Measurements from ENCODE around the gene PPP1R1B. TPM values are rescaled to one million over a fixed set of nuclear protein-coding genes. Genes with fewer than 3 reads are reported as not detected.

The PPP1R1B gene
- not detected in 2 replicates for total RNA-seq

DNA sequence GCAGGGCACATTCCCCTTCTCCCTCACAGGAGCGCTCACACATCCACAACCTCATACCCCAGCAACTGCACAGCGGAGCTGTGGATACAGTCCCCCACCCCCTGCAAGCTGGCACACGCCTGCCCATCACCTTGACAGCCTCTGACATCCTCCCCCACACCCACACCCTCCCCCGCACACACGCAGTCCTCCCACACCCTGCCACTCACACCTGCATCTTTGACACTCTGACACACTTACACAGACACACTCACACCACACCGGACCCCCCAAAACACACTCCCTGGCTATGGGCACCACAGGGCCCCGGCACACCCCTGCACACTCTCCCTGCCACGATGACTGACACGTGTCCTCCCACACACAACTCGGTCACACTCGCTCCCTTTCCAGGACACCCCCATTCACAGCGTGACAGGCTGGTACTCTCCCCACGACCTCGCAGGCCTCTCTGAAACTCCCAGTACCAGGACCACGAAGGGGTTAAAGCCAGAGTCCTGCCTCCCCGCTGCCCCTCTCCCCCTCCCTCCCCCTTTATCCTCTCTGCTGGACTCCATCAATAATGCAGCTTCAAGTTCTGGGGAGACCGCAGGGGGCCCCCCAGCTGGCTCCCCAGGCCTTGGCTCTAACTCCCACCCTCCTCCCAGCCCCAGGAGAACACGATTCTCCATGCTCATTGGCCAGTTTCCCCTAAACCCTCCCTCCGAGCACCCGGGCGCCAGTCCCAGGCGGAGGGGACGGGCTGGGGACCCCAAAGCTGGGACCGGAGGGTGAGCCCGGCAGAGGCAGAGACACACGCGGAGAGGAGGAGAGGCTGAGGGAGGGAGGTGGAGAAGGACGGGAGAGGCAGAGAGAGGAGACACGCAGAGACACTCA lies at the start of gene PPP1R1B:
Gene PPP1R1B, plus strand, starts transcription at position 782 of the 876 bp plus-strand sequence. CDS start 441 bp downstream, outside the sequence.
- peaks cover 63% of the 10 kb centered on the region for H3K27me3 ChIP-seq (ENCODE audit: control insufficient read depth, insufficient read depth, low read length)
- H3K4me3 ChIP-seq (ENCODE audit: low read depth, low read length) = no peak within 1 kb of the TSS
- DNase-seq (ENCODE audit: low read depth) = no peak
- TF ChIP-seq, protein P1, sequence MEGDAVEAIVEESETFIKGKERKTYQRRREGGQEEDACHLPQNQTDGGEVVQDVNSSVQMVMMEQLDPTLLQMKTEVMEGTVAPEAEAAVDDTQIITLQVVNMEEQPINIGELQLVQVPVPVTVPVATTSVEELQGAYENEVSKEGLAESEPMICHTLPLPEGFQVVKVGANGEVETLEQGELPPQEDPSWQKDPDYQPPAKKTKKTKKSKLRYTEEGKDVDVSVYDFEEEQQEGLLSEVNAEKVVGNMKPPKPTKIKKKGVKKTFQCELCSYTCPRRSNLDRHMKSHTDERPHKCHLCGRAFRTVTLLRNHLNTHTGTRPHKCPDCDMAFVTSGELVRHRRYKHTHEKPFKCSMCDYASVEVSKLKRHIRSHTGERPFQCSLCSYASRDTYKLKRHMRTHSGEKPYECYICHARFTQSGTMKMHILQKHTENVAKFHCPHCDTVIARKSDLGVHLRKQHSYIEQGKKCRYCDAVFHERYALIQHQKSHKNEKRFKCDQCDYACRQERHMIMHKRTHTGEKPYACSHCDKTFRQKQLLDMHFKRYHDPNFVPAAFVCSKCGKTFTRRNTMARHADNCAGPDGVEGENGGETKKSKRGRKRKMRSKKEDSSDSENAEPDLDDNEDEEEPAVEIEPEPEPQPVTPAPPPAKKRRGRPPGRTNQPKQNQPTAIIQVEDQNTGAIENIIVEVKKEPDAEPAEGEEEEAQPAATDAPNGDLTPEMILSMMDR (IDR thresholded peaks at IDR 0.05; ENCODE audit: insufficient read depth, low read length, poor library complexity, severe bottlenecking) = no peak
- H3K36me3 ChIP-seq (ENCODE audit: control insufficient read depth, insufficient read depth, low read length) = no peaks in the 10 kb centered on the region

DNA sequence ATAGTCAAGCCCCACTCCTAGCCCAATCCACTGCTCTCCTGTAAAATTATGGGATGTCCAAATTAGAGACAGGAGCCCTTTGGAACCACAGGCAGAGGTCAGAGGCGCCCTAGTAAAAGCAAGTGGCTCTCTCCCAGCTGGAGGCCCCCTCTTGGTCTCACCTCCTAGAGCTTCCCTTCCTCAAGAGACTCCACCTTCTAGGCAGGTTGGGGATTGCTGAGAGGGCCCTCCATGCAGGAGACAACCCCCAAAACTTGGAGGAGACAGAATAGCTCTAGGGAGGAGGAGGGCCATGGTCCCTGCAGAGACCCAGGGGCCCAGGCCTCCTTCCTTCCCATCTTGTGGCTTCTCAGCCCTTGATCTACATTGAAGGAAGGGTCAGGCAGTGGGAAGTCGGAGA lies 48.5 kb upstream of the PPP1R1B start:
- no peaks in the 10 kb centered on the region for H3K36me3 ChIP-seq (ENCODE audit: control insufficient read depth, insufficient read depth, low read length)
- H3K27me3 ChIP-seq (ENCODE audit: control insufficient read depth, insufficient read depth, low read length) = peaks cover 13% of the 10 kb centered on the region
- no peak overlapping the region for H3K4me3 ChIP-seq (ENCODE audit: low read depth, low read length)
- DNase-seq (ENCODE audit: low read depth) = no peak
- TF ChIP-seq, protein P1 (IDR thresholded peaks at IDR 0.05; ENCODE audit: insufficient read depth, low read length, poor library complexity, severe bottlenecking) = no peak

DNA sequence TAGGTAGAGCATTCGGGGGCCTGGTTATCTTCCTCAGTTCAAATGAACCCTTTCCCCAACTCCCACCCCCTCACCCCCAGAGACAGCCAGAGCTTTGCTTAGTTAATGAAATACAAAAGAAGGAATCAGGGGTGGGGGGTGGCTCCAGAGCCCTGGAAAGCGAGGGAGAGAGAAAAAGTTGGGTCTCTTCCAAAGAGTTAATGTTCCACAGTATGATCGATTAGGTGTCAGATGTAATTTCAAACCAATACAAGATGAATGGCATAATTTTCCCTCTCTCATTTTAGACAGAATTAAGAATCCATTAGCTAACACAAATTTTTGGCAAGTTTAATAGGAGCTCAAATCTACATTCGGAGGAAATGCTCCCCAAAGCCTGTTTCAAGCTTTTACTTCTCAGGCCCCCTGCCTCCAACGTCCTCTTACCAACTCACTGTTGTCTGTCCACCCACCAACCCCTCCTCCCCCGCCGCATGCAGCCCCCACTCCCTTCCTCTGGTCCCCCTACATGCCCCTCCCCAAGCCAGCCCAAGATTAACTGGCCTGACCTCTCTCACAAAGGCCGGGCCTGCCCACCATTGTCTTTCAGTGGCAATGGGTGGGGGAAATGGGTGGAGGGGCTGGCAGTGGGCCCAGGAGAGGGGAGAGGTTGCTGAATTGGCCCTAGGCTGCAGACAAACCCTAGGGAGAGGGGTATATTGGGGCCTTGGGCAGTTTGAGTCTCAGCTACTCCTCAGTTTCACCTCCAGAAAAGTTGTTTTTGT lies 47.3 kb upstream of the PPP1R1B start:
- H3K4me3 ChIP-seq (ENCODE audit: low read depth, low read length) = no peak overlapping the region
- no peak for DNase-seq (ENCODE audit: low read depth)
- H3K27me3 ChIP-seq (ENCODE audit: control insufficient read depth, insufficient read depth, low read length) = peaks cover 16% of the 10 kb centered on the region
- H3K36me3 ChIP-seq (ENCODE audit: control insufficient read depth, insufficient read depth, low read length) = no peaks in the 10 kb centered on the region
- TF ChIP-seq, protein P1 (IDR thresholded peaks at IDR 0.05; ENCODE audit: insufficient read depth, low read length, poor library complexity, severe bottlenecking) = no peak

DNA sequence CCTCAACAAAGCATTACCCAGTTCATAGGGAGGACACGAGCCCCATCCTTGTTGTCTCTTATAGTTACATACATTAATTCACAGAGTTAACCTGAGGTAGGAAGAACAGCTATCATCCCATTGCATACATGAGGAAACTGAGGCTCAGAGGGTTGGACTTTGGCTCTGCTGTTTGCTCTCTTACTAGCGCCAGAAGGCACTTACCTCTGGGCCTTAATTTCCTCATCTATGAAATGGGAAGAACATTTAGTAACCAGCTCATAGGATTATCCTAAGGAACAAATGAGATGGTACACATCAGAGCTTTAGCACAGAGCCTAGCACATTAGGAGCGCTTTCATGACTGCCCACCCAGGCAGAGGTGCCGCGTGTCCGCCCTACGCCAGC lies 46.7 kb upstream of the PPP1R1B start:
- Histone ChIP-seq H3K4me3 (ENCODE audit: low read depth, low read length) (no peak overlapping the region), H3K27me3 (ENCODE audit: control insufficient read depth, insufficient read depth, low read length) (peaks cover 19% of the 10 kb centered on the region), H3K36me3 (ENCODE audit: control insufficient read depth, insufficient read depth, low read length) (no peaks in the 10 kb centered on the region)
- TF ChIP-seq, protein P1 (IDR thresholded peaks at IDR 0.05; ENCODE audit: insufficient read depth, low read length, poor library complexity, severe bottlenecking) = no peak
- no peak for DNase-seq (ENCODE audit: low read depth)

DNA sequence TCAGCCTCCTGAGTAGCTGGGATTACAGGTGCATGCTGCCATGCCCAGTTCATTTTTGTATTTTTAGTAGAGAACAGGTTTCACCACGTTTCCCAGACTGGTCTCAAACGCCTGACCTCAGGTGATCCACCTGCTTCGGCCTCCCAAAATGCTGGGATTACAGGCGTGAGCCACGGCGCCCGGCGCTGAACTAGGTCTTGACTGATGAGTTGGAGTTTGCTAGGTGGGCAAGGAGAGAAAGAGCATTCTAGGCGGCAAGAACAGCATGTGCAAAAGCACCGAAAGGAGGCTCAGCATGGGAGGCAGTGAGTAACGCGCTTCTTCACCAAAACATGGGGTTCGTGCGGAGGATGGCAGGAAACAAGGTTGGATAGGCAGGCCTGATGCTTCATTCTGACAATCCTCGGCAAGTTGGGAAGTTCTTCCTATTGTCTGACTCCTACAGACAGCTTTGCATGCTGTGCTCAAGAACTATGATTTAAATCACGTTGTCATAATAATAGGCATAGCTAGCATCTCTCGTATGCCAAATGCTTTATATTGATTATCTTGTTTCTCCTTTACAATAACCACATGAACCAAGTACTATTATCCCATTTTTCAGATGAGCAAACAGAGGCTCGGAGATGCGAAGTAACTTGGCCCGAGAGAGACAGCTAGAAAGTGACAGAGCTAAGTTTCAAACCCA lies 45.5 kb upstream of the PPP1R1B start:
- TF ChIP-seq, protein P1 (IDR thresholded peaks at IDR 0.05; ENCODE audit: insufficient read depth, low read length, poor library complexity, severe bottlenecking) = no peak

More for the DNA sequence above, 45.5 kb upstream of the PPP1R1B start:
- DNase-seq (ENCODE audit: low read depth) = no peak
- Histone ChIP-seq H3K4me3 (ENCODE audit: low read depth, low read length) (no peak overlapping the region), H3K36me3 (ENCODE audit: control insufficient read depth, insufficient read depth, low read length) (no peaks in the 10 kb centered on the region), H3K27me3 (ENCODE audit: control insufficient read depth, insufficient read depth, low read length) (peaks cover 19% of the 10 kb centered on the region)
